Stimulated activated CD4-positive, alpha-beta T cell treated with anti-CD3 and anti-CD28 coated beads, Interleukin-4, amount 100 ng/mL, for 1 hour (primary cell): Measurements from ENCODE around the gene DLL1.

ENCODE experiments used
- DNase-seq: peaks from one replicate; pipeline ENCODE4 v3.0.0-alpha.2; 2020

The DLL1 gene

GRCh38 chr6:170248861-170249600, 41.8 kb downstream of the DLL1 start:
- no peak for DNase-seq

GRCh38 chr6:170248111-170248805, 42.6 kb downstream of the DLL1 start:
- no peak for DNase-seq

DNA sequence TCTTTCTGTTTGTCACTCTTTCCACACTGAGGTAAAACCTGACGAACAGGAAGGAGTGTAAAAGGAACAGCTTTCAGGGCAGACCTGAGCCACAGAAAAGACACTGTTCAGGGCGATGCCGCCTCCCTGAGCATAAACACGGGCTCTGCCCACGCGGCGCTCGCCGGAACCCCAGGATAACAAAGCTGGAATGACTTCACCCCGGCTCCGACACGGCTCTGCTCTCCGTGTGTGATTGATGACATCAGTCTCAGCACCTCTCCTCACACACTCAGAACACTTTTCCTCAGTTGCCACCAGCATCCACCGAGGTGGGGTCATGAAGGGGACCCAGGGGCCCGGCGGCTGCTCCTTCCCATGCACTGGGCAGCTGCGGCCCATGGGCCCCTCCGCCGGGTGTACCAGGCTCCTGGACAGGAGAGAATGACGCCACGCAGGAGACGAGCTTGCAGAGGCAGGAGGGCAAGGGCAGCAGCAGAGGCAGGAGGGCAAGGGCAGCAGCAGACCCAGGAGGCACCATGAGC, 43.6 kb downstream of the DLL1 start:
- no peak for DNase-seq

- DNase-seq, result no peak
Observed at GRCh38 chr6:170245475-170245992, 45.3 kb downstream of the DLL1 start.

DNA sequence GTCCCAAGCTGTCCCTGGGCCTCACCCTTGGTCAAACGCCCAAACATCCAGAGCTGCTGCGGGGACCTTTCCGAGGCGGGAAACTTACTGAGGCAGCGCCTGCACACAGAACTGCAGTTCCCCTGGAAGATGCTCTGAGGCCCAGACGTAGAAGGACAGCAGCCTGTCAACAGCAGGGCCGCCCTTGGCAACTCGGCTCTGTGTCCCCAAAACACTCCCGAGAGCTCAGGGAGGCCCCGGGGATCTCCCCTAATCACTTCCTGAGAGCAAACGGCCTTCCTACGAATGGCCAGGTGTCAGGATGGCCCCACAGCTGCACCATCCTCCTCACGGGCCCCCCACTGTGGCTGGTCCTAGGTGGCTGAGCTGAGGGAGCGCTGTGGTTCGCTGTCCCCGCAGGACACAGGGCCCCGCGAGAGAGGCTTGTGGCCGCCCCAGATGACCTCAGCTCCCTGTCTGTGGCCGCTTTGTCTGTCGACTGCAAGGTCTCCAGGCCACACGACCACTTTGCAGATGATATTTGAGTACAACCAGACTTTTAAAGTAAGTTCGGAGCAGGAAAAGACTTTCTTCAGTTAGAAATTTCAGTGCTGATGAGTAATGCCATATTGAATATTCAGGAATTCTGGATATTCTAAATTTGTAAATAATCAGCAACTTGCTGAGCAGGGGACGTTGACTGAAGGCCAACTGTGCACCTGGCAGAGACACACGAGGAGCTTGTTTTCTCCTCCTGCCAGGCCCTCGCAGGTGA, 46.0 kb downstream of the DLL1 start:
- no peak for DNase-seq

DNA sequence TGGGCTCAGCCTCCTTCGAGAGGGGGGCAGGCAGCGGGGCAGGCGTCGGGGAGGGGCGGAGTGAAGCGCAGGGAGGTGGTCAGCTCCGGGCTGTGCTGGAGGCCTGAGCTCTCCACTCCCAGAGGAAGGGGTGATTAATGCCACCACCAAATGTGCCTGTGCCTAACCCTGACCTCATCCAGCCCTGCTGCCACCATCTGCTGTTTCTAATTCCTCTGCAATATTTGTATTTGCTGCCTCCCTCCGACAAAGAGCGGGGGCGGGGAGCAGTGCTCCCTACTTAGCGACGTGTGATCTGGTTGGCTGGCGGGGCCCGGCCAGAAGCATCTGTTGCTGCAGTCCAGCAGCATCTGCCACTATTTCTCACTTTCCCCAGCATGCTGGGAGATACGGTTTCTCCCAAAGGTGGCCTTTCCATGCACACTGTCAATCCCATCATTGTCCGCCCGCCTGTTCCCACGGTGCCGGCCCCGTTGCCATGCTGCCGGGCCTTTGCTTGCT, 47.0 kb downstream of the DLL1 start:
- no peak for DNase-seq

DNA sequence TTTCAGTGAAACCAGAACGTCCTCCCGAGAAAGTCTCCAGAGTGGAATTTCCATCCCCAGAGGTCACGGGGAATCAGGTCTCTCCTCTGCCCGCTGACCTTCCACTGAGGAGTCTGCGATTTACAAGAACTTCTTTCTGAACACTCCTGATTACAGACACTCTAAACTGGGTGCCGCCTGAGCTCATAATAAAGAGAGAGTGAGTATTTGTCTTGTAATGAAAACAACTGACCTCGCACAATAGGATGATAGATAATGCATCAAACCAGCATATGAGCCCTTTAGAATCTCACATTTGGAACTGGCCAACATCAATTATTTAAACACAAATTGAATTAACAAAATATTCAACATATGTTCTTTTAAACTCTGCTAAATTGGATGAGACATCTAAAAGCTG, 47.5 kb downstream of the DLL1 start:
- DNase-seq, result no peak

DNA sequence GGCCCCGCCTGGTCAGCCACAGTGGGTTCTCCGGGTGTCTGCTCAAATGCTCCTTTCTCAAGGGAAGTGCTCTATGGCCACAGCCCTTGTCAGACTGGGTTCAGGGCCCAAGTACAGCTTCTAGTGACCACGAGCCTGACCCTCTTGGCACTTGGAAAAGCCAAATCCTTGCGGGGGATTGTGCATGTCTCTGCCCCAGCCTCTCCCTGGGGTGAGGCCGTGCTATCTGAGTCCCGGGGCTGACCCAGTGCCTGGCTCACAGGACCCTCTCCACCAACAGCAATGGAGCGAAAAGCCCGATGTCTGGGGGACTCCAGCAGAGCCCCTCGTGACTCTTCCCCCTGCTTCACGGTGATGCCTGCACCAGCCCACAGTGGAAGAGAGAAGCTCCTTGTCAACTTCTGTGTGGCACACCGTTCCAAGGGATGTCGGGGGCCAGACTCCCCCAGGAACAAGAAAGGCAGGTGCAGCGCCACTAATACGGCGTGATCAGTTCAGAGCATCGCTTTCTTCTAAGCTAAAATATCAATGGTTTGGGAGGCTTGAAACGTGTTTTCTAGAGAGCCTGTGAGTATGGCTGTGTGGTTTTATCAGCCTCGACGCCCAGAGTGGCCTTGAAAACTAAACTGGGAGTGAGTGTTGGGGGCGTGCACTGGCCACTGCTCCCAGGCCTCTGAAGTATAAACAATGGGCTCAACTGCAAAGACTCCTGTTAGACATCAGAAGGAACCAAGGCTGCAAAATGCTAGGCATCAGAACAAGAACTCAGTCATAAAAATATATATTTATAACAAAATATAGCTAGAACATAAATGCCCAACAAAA, 51.9 kb downstream of the DLL1 start:
- no peak for DNase-seq

DNA sequence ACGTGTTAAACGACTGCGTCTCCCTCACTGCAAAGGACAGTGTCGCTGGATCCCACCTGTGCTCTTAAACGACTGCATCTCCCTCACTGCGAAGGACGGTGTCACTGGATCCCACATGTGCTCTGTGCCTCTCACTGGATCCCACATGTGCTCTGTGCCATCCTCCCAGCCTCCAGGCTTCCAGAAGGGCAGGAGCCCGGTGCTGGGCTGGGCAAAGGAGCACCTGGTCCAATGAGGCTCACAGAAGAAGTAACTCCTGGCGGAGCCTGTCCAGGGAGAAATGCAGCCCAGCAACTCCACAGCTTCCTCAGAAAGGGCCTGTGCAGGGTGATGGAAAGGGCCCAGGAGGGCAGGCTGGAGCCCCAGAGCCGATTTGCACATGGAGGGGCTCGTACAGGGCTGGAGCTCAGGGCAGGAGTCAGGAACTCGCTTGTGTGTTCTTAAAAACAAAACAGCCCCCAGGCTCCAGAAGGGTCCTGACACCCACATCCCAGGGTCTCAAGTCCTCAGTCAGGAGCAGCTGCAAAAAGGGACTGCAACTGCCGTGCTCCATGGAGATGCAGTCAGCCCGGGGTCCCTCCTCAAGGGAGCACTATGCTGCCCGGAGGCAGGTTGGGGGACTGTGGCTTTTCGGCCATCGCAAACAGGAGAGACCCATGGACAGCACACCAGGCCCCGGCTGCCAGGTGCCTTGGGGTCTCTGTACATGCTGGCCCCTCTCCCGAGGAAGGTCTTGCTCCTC, 52.7 kb downstream of the DLL1 start:
- DNase-seq, result no peak

GRCh38 chr6:170236131-170236836, 54.6 kb downstream of the DLL1 start:
- no peak for DNase-seq

- no peak for DNase-seq
Observed at GRCh38 chr6:170235391-170236125, 55.3 kb downstream of the DLL1 start.

DNA sequence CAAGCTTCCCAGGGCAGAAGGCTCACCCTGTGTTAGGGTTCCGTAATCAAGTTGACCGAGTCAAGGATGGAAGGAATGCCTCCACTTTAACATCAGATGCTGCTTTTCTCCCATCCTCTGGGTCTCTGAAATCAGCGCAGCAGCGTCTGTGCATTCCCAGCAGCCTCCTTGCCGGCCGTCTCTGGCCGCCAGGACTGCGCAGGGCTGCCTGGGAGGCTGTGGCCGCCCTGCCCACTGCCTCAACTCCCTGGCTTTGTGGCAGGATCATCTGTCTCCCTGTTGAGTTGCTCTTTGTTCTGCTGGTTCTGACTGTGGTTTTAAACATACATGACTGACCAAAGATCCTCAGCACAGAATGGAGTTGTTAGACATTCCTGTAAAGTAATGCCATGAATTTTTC, 56.5 kb downstream of the DLL1 start:
- DNase-seq, result no peak

DNA sequence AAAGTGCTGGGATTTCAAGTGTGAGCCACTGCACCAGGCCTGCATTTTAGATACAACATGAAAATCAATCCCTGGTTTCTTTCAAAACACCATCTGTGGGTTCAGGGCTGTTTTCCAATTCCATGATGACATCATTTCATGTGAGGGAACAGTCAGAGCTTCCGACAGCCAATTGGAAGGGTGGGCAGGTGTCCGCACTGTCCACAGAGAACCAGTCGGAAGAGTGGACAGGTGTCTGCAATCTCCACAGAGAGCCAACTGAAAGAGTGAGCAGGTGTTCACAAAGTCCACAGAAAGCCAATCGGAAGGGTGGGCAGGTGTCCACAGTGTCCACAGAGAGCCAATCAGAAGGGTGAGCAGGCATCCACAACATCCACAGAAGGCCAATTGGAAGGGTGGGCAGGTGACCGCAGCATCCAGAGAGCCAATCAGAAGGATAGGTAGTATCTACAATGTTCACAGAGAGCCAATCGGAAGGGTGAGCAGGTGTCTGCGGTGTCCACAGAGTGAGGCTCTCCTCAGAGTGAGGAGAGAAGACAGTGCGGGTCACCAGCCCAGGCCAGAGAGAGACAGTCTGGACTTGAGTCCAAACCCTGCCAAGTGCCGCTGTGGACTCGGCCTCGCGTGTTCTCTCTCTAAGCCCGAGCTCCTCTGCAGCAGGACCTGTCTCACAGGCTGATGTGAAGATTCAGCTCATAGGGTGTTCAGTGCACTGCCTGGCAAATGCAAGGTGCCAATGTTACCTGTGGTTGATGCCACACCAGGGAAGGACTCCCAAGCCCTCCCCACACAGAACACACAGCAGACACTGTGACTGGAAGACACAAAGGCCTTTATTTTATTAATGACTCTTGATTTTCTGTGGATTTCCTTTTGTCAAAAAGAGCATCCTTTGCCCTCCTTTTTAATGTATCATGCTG, 57.3 kb downstream of the DLL1 start:
- DNase-seq, result no peak
